Measurements from ENCODE around the gene HPSE2. TPM values are rescaled to one million over a fixed set of nuclear protein-coding genes. Genes with fewer than 3 reads are reported as not detected.

The HPSE2 gene
- polyA plus RNA-seq (2012; ENCODE audit: insufficient read length, low read depth): not detected

DNA sequence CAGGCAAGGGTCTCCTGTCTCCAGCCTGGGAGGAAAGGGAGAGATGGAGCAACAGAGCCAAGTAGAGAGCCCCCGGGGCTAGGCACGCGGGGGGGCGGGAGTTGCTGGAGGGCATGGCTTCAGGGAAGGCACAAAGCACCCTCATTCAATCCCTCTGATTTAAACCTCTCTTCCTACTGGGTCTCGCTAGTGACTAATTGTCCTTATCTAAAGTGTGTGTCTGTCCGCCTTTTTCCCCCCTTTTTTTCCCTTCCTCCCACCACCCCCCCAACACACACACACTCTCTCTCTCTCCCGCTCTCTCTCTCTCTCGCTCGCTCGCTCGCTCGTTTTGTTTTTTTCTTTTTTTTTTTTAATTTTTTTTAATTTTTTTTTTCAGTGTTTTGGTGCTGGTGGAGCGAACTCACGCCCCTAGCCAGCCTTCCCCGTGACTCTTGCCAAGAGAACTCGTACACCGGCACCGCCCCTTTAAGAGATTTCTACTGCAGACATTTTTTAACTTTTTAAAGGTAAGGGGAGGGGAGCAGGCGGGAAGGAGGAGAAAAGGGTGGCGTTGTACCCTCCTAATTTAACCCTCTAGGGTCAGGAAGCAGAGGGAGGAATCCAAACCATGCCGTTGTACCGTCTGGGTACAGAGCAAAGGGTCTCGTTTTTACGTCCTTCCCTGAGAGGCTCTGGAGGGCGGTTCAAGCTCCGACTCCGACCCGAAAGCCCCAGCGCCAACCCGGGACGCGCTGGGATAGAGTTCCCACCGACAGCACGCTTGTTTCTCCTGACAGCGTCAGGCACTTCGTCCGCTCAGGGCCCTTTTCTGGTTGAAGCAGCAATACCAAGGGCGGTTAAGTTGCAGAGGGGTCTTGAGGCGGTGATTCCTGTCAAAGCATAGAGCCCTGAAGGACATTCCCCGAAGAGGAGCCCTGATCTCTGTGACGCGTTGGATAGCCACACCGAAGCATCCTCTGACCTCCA, at the start of gene HPSE2:
TSS of gene HPSE2 (minus strand) at position 195 of the 969 bp plus-strand sequence.
- no peak for TF ChIP-seq TAF1 (IDR thresholded peaks at IDR 0.05; ENCODE audit: borderline replicate concordance, insufficient read depth, low read length)
- TF ChIP-seq FOXP2 (optimal IDR thresholded peaks at IDR 0.05; ENCODE audit: borderline replicate concordance, extremely low read depth, extremely low read length, insufficient read depth): no peak
- TF ChIP-seq, protein P1, sequence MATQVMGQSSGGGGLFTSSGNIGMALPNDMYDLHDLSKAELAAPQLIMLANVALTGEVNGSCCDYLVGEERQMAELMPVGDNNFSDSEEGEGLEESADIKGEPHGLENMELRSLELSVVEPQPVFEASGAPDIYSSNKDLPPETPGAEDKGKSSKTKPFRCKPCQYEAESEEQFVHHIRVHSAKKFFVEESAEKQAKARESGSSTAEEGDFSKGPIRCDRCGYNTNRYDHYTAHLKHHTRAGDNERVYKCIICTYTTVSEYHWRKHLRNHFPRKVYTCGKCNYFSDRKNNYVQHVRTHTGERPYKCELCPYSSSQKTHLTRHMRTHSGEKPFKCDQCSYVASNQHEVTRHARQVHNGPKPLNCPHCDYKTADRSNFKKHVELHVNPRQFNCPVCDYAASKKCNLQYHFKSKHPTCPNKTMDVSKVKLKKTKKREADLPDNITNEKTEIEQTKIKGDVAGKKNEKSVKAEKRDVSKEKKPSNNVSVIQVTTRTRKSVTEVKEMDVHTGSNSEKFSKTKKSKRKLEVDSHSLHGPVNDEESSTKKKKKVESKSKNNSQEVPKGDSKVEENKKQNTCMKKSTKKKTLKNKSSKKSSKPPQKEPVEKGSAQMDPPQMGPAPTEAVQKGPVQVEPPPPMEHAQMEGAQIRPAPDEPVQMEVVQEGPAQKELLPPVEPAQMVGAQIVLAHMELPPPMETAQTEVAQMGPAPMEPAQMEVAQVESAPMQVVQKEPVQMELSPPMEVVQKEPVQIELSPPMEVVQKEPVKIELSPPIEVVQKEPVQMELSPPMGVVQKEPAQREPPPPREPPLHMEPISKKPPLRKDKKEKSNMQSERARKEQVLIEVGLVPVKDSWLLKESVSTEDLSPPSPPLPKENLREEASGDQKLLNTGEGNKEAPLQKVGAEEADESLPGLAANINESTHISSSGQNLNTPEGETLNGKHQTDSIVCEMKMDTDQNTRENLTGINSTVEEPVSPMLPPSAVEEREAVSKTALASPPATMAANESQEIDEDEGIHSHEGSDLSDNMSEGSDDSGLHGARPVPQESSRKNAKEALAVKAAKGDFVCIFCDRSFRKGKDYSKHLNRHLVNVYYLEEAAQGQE (IDR thresholded peaks at IDR 0.05; ENCODE audit: insufficient read depth in 1 of 2, low read depth in 2 of 2, low read length in 2 of 2): no peak
- no peak for TF ChIP-seq SIN3A (IDR thresholded peaks at IDR 0.05; ENCODE audit: borderline replicate concordance, insufficient read depth, low read length)
- no peak for TF ChIP-seq POLR2AphosphoS5 (IDR thresholded peaks at IDR 0.05; ENCODE audit: low read depth, low read length)

DNA sequence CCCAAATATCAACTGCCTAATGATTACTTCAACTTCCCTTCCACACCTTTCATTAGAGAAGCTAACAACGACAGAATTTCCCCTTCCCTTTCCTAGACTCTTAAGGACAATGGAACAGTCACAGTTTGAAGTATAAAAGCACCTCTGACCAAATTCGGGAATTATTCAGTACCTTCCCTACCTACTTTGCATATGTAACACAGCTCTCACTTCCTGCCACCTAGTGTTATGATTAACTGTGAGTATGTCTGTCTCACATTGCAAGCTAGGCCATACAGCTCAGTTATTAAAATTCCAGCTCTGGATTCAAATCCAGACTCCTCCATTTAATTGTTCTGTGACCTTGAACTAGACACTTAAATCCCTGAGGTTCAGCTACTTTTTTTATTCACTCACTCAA, 44.8 kb upstream of the HPSE2 start:
- no peak for TF ChIP-seq TAF1 (IDR thresholded peaks at IDR 0.05; ENCODE audit: borderline replicate concordance, insufficient read depth, low read length)
- TF ChIP-seq FOXP2 (optimal IDR thresholded peaks at IDR 0.05; ENCODE audit: borderline replicate concordance, extremely low read depth, extremely low read length, insufficient read depth): no peak
- TF ChIP-seq, protein P1 (IDR thresholded peaks at IDR 0.05; ENCODE audit: insufficient read depth in 1 of 2, low read depth in 2 of 2, low read length in 2 of 2): no peak
- TF ChIP-seq SIN3A (IDR thresholded peaks at IDR 0.05; ENCODE audit: borderline replicate concordance, insufficient read depth, low read length): no peak
- TF ChIP-seq POLR2AphosphoS5 (IDR thresholded peaks at IDR 0.05; ENCODE audit: low read depth, low read length): no peak

DNA sequence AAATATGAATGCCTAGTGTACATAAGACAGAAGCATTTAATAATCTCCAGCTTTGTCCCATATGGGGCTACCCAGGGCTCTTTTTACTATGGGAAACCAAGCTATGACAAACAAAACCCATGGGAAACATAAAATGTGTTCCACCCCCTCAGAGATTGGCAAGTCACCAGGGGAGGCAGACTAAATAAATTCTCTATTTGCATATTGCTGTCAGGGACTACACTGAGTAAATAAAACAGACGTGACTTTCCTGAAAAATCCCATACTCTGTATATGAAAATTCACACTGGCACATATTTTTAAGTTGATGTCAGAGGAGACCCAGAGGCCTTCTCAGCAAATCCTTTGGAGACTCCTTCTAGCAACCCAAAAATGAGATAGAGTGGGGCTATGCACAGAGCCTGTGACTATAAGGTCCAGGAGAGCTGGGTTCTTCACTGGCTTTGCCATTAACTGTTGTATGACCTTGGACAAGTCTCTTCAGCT, 44.0 kb upstream of the HPSE2 start:
- TF ChIP-seq POLR2AphosphoS5 (IDR thresholded peaks at IDR 0.05; ENCODE audit: low read depth, low read length) (no peak), FOXP2 (optimal IDR thresholded peaks at IDR 0.05; ENCODE audit: borderline replicate concordance, extremely low read depth, extremely low read length, insufficient read depth) (no peak), SIN3A (IDR thresholded peaks at IDR 0.05; ENCODE audit: borderline replicate concordance, insufficient read depth, low read length) (no peak), TAF1 (IDR thresholded peaks at IDR 0.05; ENCODE audit: borderline replicate concordance, insufficient read depth, low read length) (no peak)
- TF ChIP-seq, protein P1 (IDR thresholded peaks at IDR 0.05; ENCODE audit: insufficient read depth in 1 of 2, low read depth in 2 of 2, low read length in 2 of 2): no peak

DNA sequence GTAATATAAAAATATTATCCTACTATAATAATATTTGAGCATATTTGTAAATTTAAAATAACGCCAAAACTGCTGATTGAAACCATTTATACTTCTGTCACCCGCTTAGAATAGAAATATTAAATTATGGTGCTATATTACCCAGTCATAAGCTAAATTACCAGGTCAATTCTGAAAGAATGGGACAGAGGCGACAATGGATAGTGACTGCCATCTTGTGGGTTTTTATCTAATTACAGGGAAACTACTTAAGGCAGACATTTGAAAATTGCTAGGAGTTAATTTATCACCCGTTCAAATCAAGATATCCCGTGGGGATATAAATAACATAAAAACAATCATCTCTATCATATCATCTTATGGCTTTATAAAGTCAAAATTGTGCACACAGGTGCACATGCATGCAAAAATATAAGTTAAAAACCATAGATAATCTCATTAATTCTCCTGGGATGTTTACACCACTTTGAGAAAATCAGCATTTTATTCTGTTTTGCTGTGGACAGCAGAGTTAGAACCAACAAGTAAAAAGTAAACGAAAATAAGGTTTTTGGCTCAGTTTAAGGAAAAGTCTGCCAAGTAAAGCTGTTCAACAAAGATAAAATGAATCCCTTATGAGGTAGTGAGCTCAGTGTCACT, 41.3 kb upstream of the HPSE2 start:
- TF ChIP-seq SIN3A (IDR thresholded peaks at IDR 0.05; ENCODE audit: borderline replicate concordance, insufficient read depth, low read length) (no peak), POLR2AphosphoS5 (IDR thresholded peaks at IDR 0.05; ENCODE audit: low read depth, low read length) (no peak), FOXP2 (optimal IDR thresholded peaks at IDR 0.05; ENCODE audit: borderline replicate concordance, extremely low read depth, extremely low read length, insufficient read depth) (no peak), TAF1 (IDR thresholded peaks at IDR 0.05; ENCODE audit: borderline replicate concordance, insufficient read depth, low read length) (no peak)
- TF ChIP-seq, protein P1 (IDR thresholded peaks at IDR 0.05; ENCODE audit: insufficient read depth in 1 of 2, low read depth in 2 of 2, low read length in 2 of 2): no peak

All from PFSK-1 (cell line).